NCI-H2196 (cell line): ENCODE data around the gene RANBP17.

Experiments
- DNase-seq: peaks from one replicate; lab custom pipeline; 2025; ENCODE audit not compliant: unreplicated experiment; lab: John Stamatoyannopoulos, UW

The RANBP17 gene

GRCh38 chr5:171226096-171226754 is 364.4 kb downstream of the RANBP17 start:
- DNase-seq: peak; percentile 3

DNA sequence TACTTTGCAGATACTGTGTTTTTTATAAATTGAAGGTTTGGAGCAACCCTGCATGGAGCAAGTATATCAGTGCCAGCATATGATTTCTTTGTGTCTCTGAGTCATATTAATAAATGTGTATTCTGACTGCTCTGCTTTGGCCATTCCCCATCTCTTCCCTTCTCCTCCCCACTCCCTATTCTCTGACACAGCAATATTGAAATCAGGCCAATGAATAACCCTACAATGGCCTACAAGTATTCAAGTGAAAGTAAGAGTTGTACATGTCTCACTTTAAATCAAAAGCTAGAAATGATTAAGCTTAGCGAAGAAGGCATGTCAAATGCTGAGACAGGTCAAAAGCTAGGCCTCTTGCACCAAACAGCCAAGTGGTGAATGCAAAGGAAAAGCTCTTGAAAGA is 365.0 kb downstream of the RANBP17 start:
- DNase-seq: no peak

DNA sequence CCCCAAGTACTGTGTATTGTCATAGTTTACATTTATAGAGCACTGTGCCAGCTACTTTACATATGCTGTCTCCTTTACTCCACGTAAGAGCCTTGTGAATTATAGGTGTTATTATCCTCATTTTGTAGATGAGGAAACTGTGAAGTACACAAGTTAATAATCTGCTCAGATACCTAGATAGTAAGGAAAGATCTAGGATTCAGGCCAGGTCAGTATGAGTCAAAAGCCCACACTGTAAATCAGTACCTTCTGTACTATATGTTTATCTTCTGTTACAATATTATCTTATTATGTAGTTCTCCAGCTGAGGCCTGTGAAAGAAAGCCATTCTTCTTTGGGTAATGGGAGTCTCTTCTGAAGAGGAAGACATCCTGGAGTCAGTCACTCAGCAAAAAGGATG is 374.8 kb downstream of the RANBP17 start:
- no peak for DNase-seq

GRCh38 chr5:171242521-171242920 is 380.7 kb downstream of the RANBP17 start:
- no peak for DNase-seq

DNA sequence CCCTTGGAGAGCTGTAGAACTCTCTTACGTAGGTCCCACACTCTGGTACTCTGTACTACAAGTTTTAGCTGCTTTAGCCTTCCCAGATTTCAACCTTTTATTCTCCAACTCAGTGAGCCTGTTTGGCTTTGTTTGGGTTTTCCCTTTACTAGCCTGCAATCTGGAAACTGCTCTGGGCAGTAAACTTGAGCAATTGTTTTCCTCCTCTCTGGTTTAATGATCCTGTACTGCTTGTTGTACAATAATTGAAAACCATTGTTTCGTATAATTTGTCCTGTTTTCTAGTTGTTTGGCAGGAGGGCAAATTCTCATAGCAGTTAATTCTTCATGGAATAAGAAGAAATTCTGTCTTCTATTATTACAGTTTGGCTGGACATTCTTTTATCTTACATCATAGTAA is 384.4 kb downstream of the RANBP17 start:
- DNase-seq: no peak

DNA sequence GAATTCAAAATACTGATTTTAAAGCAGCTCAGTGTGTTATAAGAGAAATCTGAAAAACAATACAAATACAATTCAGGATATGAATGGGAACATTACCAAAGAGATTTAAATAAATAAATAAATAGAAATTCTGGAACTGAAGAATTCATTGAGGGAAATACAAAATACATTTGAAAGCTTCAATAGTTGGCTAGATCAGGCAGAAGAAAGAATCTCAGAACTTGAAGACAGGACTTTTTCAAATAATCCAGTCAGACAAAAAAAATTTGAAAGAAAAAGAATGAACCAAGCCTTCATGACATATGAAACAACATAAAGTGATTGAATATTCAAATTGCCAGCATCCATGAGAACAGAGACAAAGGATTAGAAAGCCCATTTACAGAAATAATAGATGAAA is 387.6 kb downstream of the RANBP17 start:
- DNase-seq: no peak

DNA sequence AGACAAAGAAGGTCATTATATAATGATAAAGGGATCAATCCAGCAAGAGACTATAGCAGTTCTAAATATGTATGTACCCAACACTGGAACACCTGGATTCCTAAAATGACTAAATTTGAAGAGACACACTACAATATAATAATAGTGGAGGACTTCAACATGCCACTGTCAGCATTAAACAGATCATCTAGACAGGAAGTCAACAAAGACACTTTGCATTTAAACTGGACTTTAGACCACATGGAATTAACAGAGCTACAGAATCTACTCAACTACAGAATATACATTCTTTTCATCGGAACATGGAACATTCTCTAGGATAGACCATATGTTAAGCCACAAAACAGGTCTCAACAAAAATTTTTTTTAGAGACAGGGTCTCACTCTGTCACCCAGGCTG is 388.9 kb downstream of the RANBP17 start:
- DNase-seq: no peak

DNA sequence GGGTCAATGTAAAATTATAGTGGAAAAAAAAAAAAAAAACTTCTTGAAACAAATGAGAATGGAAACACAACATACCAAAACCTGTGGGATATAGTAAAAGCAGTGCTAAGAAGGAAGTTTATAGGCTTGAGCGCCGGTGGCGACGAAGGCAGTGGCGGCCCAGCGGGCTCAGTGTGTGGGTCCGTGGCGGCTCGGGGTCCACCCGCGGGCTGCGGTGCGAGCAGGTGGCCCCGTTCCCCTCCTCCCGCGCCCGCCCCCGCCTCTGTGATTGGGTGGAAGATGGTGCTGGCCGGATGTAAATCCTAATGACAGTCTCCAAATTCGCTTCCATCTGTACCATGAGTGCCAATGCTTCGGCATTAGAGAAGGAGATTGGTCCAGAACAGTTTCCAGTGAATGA is 389.7 kb downstream of the RANBP17 start:
- DNase-seq: no peak

GRCh38 chr5:171252674-171253073 is 390.9 kb downstream of the RANBP17 start:
- DNase-seq: no peak

- DNase-seq: no peak
Observed at GRCh38 chr5:171258737-171259415, 397.1 kb downstream of the RANBP17 start.

DNA sequence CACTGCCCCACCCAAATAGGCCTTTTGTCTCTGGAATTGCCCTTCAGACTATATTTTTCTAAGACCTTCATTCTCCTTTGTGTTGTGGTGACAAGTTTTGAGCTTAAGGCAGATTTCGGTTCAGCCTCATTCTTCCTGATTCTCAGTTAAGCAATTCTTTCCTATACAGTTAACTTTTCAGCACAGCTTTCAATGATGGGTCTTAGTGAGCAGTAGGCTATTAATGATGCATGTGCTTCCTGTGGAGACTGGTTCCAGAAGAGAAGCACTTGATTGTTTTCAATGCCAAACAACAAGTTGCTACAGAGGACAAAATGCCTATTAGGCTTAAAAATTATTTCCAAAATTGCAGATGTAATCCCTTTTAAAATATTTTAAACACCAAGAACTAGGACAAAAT is 399.5 kb downstream of the RANBP17 start:
- no peak for DNase-seq

- DNase-seq: no peak
Observed at GRCh38 chr5:171261904-171262303, 400.1 kb downstream of the RANBP17 start.

GRCh38 chr5:171263181-171263580 is 401.4 kb downstream of the RANBP17 start:
- no peak for DNase-seq

GRCh38 chr5:171264843-171265242 is 403.0 kb downstream of the RANBP17 start:
- no peak for DNase-seq

DNA sequence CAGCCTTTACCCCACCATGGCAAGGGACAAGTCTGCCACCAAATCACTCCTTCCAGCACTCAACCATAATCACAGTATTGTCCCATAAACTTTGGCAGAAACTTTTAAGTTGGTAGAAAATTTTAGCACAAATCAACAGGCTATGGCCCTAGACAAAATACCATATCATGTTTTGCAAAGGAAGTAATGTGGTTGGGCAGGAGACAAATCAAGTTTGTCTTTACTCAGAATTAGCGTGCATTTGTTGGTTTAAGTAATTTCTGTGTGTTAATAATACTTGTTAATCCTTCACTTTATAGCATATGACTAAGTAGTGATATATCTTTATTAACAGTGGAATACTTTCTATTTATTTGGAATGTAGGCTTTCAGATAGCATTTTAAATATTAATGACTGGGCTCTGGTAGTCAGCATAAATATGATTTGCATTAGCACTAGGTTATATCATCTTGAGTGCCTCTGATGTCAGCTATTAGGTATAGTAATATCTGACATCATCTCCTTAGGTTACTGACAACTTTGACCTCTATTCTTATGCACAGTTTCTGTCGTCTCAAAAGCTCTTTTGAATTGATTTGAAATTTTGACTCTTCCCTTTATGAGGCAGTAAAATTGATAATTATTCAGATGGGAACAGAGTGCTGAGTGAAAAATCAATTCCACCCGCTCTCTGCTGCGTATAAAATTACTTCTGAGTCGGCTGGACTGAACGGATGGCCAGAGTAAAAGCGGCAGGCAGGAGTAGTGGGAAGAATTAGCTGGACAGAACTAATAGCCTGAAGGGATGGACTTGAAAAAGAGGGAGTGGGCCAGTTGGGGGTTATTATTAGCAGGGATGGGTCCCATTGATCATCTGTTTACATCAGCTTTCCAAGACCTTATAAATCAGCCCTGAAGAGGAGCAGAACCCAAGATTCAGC is 407.1 kb downstream of the RANBP17 start:
- no peak for DNase-seq

GRCh38 chr5:171269717-171270116 is 407.9 kb downstream of the RANBP17 start:
- DNase-seq: no peak

DNA sequence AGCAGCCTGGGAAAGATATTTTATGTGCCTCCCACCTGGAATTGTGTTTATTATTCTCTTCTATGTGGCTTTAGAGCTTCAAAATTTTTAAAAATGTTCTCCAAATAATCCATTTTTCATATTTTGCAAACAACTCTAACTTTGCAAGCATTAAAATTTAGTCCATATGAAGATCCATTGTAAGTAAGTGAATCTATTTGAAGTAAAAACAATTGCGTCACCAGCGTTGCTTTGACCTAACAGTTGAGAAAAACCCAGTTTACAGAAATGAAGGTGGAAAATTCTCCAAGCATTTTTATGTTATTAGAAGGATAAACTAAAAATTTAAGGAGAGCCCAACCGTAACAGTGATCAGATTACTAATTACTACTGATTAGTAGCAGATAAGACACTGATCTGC is 408.3 kb downstream of the RANBP17 start:
- no peak for DNase-seq

DNA sequence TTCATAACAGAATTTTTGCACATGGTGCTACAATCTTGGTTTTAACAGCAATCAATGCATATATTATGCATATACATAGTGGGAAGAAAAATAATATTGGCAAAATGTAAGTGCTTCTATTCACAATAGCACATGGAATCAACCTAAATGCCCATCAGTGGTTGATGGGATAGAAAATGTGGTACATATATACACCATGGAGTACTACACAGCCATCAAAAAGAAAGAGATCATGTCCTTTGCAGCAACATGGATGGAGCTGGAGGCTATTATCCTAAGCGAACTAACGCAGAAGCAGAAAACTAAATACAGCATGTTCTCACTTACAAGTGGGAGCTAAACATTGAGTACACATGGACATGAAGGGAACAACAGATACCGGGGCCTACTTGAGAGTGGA is 410.0 kb downstream of the RANBP17 start:
- DNase-seq: no peak

DNA sequence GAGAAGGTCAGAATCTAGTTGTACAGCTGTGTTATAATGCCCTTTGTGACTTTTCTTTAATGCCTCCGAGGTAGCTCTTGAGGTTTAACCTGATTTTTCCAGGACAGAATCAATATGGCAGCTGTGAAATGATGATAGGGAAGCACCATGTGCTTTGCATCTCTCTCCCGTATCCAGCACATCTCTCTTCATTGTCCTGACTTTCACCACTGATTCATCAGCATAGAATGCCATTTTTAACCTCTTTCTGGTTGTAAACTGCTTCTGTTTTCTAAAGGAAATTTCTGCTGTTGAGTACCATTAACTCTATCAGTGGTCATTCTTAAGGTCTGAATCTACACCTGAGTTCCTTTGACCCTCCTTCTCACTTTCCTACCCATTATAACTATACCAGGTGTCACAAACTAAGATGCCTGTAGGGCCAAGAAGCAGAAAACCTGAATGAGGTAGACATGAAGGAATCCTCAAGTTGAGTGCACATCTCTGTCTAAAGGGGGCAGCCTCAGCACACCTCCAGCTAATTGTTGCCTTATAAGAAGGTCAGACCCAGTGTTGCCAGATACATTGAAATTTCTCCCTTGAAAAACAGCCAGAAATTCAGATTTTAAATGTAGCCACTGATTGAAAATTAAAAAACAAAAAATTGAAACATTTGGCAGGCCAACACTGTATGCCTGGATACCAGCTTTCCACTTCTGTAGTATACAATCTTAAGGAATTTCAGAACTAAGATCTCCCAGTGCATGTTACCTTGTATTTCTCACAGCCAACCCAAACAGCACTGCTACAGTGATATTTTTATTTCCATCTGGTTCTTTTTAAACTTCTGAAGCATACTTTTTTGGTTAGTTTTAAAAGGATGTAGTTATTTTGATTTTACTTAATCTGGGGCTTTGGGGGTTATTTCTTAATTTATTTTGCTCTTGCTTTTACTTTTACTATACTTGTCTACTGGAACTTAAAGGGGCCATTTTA is 411.5 kb downstream of the RANBP17 start:
- DNase-seq: no peak

- no peak for DNase-seq
Observed at GRCh38 chr5:171275841-171276544, 414.2 kb downstream of the RANBP17 start.
